Measurements from ENCODE around the gene HOXB7.

The HOXB7 gene

DNA sequence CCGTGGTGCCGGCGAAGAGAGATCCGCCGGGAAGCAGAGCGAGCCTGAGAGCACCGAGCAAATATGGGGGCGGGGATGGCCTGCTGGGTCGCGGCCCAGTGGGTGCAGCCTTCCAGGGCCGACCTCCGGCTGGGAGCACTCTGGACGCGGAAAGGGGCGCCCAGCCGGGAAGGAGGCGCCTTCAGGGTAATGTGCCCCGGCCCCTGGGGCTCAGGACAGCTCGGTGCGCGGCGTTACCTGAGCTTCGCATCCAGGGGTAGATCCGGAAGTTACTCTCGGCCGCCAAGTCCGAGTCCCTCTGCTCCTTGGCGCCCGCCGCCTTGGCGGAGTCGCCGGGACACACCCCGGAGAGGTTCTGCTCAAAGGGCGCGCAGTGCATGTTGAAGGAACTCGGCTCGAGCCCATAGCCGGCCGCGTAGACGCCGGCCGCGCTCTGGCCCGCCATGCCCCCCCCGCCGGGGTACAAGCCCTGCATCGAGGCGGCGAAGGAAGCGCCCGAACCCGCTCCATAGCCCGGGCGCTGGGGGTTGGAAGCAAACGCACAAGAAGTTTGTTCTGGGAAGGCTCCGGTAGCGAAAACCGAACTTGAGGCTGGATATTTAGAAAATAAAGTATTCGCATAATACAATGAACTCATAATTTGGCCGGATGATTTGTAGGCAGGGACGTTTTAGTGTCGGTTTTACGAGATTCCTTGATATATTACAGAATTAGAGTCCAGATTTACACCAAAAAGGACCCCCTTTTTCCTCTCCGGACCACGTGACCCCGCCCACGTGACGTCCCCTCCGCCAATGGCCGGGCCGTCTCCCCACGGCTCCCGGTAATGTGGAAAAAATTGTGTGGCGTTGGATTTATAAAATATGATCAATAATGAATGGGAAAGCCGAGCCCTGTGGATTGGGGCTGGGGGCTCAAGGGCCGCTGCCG lies at the start of gene HOXB7:
TSS of gene HOXB7 (minus strand) at position 736 of the 930 bp plus-strand sequence. CDS start at position 637, 99 bp downstream.
- peak in 1 of 4 experiments; percentile 54 for DNase-seq (ENCODE audit: low read depth in 4 of 4, low spot score in 1 of 4)

DNA sequence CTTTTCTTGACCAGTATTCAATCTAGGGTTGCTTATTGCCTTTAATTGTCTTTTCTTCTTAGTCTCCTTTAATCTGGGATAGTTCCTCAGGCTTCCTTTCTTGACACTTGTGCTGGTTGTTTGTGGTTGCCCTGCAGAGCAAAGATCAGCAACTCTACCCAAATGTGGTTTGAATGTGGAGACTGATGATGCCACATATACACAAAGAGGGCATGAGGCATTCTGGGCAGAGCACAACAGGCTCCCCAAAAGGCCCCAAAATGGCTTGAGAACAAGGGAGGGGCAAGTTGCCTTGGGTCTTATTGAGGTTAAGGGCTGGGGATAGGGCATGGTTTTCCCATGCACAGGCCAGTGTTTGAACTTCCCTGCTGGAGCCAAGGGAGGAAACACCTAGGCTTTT lies 45.1 kb upstream of the HOXB7 start:
- no peak for DNase-seq (ENCODE audit: low read depth in 4 of 4, low spot score in 1 of 4)

DNA sequence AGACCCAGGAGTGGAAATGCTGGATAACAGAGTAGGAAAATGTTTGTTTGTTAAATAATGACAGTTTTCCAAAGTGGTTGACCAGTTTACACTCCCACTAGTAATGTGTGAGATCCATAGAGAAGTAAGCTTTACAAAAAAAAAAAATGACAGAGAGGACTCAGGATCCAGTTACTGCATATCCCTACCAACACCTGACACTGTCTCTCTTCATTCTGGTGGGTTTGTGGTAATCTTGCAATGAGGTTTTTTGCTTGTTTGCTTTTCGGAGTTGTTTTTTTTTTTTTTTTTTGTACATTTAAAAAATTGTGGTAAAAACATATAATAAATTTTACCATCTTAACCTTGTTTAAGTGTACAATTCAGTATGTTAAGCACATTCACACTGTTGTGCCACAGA lies 38.9 kb upstream of the HOXB7 start:
- DNase-seq (ENCODE audit: low read depth in 4 of 4, low spot score in 1 of 4): no peak

GRCh38 chr17:48647963-48648245 lies 37.1 kb upstream of the HOXB7 start:
- no peak for DNase-seq (ENCODE audit: low read depth in 4 of 4, low spot score in 1 of 4)

DNA sequence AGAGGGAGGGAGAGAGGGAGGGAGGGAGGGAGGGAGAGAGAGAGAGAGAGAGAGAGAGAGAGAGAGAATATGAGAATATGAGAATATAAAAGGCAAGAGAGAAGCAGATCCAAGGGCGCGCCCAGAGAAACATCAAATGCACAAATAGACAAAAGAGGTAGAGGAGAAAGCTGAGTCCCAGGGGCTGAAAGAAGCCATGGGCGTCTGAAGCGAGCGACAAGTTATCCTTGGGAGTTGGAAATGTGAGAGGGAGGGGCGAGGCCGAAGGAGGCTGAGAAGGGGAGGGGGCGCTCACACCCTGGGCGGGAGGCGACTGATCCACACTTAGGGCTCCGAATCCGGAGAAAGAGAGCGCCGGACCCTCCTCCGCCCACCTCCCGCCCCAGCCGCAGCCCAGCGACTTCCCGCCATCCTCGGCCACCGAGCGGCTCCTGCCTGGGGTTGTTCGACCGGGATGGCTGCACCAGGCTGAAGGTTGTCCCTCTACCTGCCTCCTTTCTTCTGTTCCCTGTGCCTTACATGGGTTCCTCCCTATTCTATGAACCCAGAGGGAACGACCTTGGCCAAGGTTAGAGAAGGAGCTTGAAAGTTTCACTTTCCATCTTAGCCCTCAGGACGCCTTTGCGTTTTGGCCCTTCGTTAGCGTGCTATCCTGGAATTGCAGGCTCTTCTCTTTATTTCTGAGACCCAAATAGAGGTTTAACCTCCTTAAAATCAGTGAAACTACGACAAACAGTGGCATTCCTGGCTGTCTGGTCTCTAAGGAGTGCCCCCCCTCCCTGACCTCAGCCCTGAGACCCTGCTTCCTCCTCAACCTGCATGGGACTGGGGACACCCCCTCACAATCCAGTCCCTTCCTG lies 36.5 kb upstream of the HOXB7 start:
- no peak for DNase-seq (ENCODE audit: low read depth in 4 of 4, low spot score in 1 of 4)

DNA sequence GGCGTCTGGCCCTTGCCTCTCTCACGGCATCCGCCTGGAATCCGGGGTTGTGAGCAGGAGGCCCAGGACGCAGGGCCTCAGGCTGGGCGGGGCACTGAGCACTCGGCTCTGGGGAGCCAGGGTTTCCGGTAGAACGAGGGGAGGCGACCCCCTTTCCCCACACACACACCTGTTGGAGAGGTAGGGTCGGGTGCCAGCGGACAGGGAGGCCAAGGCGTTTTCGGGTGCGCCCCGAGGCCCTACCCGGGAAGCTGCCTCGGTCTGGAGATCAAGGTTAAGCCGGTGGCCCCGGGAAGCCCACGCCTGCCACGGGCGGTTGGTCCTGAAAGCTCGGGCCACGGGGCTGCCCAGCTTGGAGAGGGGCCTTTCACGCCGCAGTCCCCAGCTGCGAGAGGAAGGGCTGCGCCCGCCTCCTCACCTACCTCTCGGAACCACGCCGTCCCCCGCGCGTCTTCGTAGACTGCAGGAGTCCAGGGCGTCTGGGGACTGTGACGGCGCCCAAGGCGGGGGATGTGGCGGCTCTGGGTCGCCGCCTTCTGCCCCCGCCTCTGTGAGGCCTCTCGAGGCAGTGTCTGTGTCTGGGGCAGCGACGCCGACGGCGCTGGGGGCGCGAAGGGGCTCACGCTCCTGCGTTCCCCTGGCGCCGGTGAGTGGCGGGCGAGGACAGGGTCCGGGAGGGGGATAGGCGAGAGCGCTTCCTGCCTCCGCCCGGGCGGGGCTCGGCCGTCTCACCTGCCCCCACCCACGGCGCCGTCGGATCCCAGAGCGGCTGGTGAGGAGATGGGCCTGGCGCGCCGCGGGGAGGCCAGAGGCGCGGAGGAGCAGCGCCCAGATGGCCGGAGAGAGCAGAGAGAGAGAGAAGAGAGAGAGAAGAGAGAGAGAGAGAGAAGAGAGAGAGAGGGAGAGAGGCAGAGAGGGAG lies 35.6 kb upstream of the HOXB7 start:
- peak in 1 of 4 experiments; percentile 13 for DNase-seq (ENCODE audit: low read depth in 4 of 4, low spot score in 1 of 4)

DNA sequence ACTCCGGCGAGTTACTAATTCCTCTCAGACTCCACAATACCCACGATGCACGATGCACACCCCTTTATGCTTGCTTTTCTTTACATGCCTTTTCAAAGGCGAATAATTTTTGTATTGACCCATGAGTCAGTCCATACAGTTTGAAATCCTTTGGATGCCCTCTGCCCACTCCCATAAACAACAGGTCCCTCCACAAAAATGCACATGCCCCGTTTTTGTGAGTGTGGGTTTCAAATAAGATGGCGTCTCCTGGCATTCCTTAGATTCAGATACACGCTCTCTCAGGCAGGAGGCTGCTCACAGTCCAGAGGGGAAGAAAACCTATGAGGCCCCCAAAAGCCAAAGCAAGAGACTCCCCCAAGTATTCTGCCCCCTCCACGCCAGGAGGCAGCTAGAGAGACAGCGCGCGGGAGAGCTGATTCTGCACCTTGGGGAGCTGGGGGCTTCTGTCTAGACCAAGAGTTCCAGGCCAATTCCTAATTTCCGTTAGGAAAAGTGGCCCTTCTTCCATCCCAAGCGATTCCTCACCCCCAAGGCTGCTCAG lies 34.9 kb upstream of the HOXB7 start:
- DNase-seq (ENCODE audit: low read depth in 4 of 4, low spot score in 1 of 4): no peak

DNA sequence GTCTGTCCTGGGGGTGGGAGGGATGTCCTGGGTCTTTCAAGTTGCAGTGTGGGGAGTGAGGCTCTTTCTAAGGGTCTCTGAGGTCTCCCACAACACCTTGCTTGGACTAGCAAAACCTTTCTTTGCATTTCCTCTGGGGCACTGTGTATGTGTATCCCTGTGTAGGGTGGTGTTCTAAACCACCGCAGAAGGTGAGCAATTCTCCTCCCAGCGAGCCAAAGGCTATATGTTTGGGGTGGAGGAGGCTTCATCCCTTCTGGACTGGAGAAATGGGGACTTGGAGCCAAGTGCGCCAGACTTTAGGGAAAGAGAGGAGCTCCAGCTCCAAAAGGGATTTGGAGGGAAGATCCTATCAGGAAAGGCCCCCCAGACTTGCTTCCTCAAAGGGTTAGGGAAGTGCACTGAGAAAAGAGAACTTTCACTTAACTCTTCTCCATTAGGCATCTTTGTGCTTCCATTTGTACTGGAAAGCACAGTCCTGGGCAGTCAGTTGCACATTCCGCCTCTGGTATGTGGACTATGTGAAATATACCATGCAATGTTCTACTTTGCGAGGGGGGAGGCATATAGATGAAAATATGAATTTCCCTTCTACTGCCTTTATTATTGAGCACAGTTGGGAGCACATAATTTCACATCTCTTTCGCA lies 34.2 kb upstream of the HOXB7 start:
- DNase-seq (ENCODE audit: low read depth in 4 of 4, low spot score in 1 of 4): no peak

DNA sequence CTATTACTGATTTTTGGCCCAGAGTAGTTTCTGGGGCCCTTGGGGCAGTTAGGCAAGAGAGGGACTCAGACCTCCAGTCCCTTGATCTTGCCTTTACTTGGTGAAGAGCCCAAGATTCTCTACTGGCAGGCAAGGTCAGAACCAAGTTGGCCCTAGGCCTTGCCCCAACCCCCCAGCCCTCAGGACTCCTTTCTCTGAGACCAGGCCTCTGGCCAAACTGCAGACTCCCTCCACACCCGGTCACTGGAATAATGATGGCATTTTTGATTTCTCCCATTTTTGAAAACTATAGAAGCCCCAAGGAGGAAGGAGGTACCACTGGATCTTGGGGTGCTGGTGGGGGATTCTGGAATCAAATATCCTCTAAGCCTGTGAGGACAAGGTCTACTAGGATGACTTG lies 33.3 kb upstream of the HOXB7 start:
- DNase-seq (ENCODE audit: low read depth in 4 of 4, low spot score in 1 of 4): no peak

DNA sequence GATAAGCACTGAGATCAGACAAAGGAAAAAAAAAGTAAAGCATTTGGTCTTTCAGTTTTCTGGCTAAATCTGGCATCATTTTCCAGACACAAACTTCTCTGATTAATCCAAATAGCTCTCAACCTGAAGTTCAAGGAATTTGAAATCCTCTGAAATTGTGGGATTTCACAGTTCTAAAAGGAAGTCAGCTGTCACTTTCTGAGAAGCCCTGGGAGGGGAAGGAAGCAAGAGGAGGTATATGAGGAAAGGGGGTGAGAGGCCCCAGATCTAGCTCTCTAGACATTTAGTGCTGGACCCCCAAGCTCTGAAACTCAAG lies 32.8 kb upstream of the HOXB7 start:
- DNase-seq (ENCODE audit: low read depth in 4 of 4, low spot score in 1 of 4): no peak

- DNase-seq (ENCODE audit: low read depth in 4 of 4, low spot score in 1 of 4): no peak
Observed at GRCh38 chr17:48642843-48643696, 32.3 kb upstream of the HOXB7 start.

DNA sequence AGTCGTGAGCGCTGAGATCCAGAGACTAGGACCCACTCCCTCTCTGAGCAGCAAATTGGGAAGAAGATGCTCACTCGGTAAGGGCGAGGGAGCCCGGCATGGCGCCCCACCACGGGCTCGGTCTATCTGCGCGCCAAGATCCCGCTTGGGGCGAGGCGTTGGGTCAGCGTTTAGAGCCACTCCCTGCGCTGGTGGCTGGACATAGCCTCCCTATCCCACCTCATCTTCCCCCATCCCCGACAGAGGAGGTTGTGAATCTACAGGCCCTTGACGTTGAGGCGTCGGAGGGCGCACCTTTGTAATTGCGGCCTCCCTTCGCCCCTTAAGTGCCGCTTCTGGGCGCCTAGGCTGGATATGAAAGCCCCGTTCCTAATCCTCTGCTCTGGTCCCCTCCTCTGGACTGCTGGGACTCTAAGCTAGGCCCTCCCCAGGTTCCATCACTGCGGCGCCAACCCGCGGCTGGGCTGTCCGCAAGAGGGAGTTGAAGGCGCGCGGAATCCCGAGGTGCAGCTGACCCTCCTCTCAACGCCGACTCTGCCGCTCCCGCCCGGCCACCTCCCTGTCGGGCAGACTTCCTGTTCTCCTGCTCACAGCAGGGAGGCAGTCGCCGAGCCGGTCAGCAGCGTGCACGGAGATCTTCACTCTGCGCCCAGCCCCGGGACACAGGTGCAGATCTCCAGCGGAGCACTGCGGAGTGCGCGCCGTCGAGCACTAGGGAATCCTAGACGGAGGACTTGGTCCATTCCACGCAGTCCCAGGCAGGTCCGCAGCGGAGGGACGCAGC lies 31.4 kb upstream of the HOXB7 start:
- no peak for DNase-seq (ENCODE audit: low read depth in 4 of 4, low spot score in 1 of 4)

- DNase-seq (ENCODE audit: low read depth in 4 of 4, low spot score in 1 of 4): no peak
Observed at GRCh38 chr17:48641541-48642058, 30.8 kb upstream of the HOXB7 start.

DNA sequence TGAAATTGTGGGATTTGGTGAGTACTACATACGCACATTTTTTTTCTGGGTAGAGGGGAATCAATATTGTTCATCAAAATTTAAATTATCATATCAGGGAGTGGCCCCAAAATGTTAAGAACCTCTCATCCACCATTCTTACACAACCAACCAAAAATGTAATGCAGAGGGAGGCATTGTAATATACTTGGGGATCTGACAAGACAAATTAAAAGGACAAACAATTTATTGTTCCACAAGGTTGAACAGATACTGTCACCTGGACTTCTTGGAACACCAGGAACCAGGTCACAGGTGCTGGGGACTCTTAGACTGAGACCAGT lies 30.0 kb upstream of the HOXB7 start:
- DNase-seq (ENCODE audit: low read depth in 4 of 4, low spot score in 1 of 4): no peak

DNA sequence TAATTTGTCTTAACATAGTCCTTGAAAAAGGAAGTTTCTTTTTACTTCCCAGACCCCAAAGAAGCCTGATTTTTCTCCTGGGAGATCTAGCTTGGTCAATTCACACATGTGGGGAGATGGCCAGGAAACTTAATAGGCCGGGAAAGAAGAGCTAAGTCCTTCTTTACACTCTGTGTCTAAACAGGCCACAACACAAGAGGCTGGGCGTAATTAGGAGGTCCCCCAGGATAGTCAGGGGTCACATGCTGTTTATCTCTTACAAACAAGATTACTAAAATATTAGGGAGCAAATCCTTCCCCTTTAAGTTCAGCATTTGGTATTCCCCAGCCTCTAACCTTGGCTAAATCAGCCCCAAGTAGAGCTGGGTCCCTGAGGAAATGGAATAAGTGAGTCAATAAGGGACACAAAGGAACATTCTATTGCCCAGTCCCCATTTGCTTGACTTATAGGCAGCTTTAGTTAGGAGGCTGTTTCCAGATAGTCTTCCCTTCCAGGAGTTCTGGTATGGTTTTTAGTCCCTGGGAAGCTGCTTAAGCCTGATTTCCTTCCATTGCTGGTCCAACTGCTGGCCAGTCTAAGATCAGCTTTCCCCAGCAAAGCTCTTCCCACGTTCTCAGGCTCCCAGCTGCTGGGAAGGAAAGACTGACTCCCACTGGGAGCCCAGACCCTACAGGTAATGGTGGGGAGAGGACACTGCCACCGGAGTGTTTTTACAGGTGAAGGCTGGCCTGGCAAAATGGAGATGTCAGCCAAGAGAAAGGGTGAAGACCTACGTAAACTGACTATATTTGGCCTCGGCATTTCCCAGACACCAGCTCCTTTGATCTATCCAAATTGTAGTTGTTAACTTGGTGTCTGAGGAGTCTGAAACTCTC lies 29.4 kb upstream of the HOXB7 start:
- no peak for DNase-seq (ENCODE audit: low read depth in 4 of 4, low spot score in 1 of 4)

DNA sequence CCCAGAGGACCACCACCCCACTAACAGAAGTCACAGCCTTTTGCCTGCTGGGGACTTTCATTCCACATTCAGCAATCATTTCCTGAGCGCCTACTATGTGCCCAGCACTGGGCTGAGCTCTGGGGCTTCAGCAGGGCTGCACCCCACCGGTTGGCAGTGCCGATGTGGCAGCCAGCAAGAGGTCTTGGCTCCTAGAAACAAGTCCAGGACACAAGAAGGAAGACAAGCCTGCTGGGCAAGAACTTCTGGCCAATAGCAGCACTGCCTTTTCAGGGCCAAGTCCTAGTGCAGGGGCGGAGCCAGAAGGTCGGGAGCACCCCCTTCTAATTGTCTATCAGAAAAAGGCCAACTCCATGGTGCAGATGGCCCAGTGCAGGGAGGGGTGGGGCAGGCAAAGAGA lies 28.3 kb upstream of the HOXB7 start:
- no peak for DNase-seq (ENCODE audit: low read depth in 4 of 4, low spot score in 1 of 4)

- no peak for DNase-seq (ENCODE audit: low read depth in 4 of 4, low spot score in 1 of 4)
Observed at GRCh38 chr17:48637323-48638260, 26.8 kb upstream of the HOXB7 start.
